Stimulated activated naive CD8-positive, alpha-beta T cell treated with anti-CD3 and anti-CD28 coated beads, Interleukin-15, Interleukin-2, amounts not matched to agents 100 ng/mL and 50 ng/mL, for 24 hours (primary cell): Measurements from ENCODE around the gene ABI3BP.

ENCODE experiments used
- H3K27ac Mint-ChIP-seq: one replicate; pipeline ENCODE4 v1.8.0; 2021; ENCODE audit warnings: mild to moderate bottlenecking, mixed read lengths
- H3K27me3 Mint-ChIP-seq: one replicate; pipeline ENCODE4 v1.8.0; 2021; ENCODE audit warnings: mixed read lengths
- H3K36me3 Mint-ChIP-seq: one replicate; pipeline ENCODE4 v1.8.0; 2021; ENCODE audit warnings: low read depth, mixed read lengths
- H3K4me1 Mint-ChIP-seq: one replicate; pipeline ENCODE4 v1.8.0; 2021; ENCODE audit warnings: low read depth, mixed read lengths
- H3K4me3 Mint-ChIP-seq: one replicate; pipeline ENCODE4 v1.8.0; 2021; ENCODE audit warnings: mild to moderate bottlenecking, mixed read lengths
- H3K9me3 Mint-ChIP-seq: one replicate; pipeline ENCODE4 v1.8.0; 2021; ENCODE audit warnings: mixed read lengths

Gene ABI3BP

DNA sequence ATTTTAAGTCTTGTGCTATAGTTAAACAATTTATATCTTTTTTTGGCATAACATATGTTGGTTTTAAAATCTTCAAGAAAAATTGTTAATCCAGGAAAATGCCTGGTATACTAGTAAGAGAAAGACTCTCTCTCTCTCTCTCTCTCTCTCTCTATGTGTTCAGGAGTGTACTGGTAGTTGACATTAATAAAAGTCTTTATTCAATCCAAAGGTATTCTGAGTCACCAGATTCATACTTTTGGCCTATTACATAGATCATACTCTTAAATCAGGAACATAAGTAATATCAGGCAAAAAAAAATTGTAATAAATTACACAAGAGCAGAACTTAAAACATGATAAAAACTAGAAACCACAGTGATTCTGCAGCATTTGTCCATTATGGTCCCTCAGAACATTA is 213.7 kb downstream of the ABI3BP start:
- Mint-ChIP-seq H3K9me3 (no peaks in the 10 kb centered on the region), H3K27ac (no peak overlapping the region), H3K27me3 (no peaks in the 10 kb centered on the region), H3K4me3 (no peak overlapping the region), H3K4me1 (no peaks in the 10 kb centered on the region), H3K36me3 (no peaks in the 10 kb centered on the region)

- Mint-ChIP-seq H3K36me3 (no peaks in the 10 kb centered on the region), H3K4me3 (no peak overlapping the region), H3K27ac (no peak overlapping the region), H3K9me3 (no peaks in the 10 kb centered on the region), H3K4me1 (no peaks in the 10 kb centered on the region), H3K27me3 (no peaks in the 10 kb centered on the region)
Measured at GRCh38 chr3:100777271-100777670, 215.9 kb downstream of the ABI3BP start.

DNA sequence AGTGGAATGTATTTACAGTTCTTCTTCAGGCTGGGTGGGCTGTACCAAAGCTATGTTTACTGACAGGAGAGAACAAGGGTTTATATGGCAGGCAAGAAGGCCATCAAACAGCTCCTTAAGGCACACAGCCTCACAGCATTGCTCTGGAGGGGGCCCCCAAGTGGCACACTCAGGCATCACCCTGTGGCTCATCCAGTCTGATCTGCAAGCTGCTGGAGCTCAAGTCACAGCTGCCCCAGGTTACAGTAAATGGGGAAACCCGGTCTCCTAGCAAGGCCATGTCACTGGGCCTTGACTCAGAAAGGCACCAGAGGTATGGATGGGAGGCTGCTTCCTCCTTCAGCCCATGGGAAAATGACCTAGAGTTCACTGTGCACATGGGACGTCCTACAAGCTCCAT is 216.5 kb downstream of the ABI3BP start:
- Mint-ChIP-seq H3K36me3 (no peaks in the 10 kb centered on the region), H3K27ac (no peak overlapping the region), H3K4me1 (no peaks in the 10 kb centered on the region), H3K9me3 (no peaks in the 10 kb centered on the region), H3K27me3 (no peaks in the 10 kb centered on the region), H3K4me3 (no peak overlapping the region)

DNA sequence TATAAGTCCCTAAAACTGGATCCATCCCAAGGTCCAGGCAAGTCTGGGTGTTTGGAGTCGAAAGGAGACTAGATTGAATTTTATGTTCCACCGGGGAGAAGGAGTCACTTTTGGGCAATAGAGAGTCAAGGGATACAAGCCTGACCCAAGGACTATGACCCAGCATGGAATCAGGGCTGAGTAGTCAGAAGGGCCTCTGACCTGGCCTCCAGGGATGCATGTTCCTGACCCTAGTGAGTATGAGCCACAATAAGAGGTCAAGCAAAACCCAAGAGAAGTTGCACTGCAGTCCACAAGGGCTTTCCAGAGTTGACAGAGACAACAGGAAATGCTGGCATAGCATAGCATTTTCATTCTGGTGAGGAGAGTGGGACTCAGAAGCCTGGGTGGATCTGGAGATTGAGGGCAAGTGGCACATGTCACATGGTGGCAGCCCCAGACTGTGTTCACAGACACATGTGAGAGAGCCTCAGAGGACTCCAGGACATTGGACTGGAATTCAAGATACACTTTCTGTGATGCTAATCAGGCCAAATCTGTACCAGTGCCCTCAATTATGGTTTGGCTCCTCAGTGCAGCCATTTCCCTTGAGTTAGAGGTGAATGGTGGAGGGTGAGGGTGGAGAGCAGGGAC is 217.0 kb downstream of the ABI3BP start:
- H3K4me1 Mint-ChIP-seq = no peaks in the 10 kb centered on the region
- H3K27ac Mint-ChIP-seq = no peak overlapping the region
- no peak overlapping the region for H3K4me3 Mint-ChIP-seq
- no peaks in the 10 kb centered on the region for H3K36me3 Mint-ChIP-seq
- no peaks in the 10 kb centered on the region for H3K27me3 Mint-ChIP-seq
- no peaks in the 10 kb centered on the region for H3K9me3 Mint-ChIP-seq

DNA sequence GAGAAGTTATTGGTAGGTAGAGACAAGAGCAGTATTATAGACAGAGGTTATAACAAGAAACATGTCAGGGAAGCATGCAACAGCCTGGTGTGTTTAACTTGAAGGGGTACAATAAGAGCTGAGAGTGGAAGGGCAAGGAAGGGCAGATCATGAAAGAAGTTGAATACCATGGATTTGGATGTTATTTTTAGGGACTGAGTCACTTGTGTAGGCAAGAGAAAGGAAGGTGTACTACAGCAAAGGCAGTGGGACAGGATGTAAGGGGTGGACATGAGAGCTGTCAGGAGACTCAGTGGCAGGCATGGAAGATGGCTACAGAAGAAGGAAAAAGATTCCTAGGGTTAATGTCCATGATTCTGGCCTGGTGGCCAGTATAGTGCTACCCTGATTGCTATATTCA is 217.6 kb downstream of the ABI3BP start:
- H3K27ac Mint-ChIP-seq = no peak overlapping the region
- H3K9me3 Mint-ChIP-seq = no peaks in the 10 kb centered on the region
- H3K36me3 Mint-ChIP-seq = no peaks in the 10 kb centered on the region
- no peaks in the 10 kb centered on the region for H3K27me3 Mint-ChIP-seq
- H3K4me1 Mint-ChIP-seq = no peaks in the 10 kb centered on the region
- no peak overlapping the region for H3K4me3 Mint-ChIP-seq

- Mint-ChIP-seq H3K9me3 (no peaks in the 10 kb centered on the region), H3K27ac (no peak overlapping the region), H3K4me3 (no peak overlapping the region), H3K27me3 (no peaks in the 10 kb centered on the region), H3K36me3 (no peaks in the 10 kb centered on the region), H3K4me1 (no peaks in the 10 kb centered on the region)
Measured at GRCh38 chr3:100775226-100775625, 218.0 kb downstream of the ABI3BP start.

DNA sequence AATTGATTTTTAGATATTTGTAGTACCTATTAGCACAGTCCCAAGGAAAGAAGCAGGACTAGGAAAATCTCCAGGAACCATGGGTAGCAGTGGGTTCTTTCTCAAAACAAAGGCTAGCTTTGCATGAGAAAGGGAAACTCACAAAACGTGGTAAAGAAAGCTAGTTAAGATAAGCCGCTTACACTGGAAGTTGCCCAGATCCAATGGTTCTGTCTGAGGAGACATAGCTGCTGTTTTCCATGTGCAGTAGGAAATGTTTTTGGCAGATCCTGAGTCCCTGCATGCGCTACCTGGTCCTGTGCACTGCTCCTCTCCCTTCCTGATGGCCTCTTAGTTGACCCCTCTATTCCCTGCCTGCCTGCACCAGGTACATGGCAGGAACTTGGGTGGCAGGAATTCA is 223.5 kb downstream of the ABI3BP start:
- Mint-ChIP-seq H3K27ac (no peak overlapping the region), H3K36me3 (no peaks in the 10 kb centered on the region), H3K27me3 (no peaks in the 10 kb centered on the region), H3K4me3 (no peak overlapping the region), H3K4me1 (peaks cover 11% of the 10 kb centered on the region), H3K9me3 (no peaks in the 10 kb centered on the region)

- Mint-ChIP-seq H3K27ac (no peak overlapping the region), H3K9me3 (peaks cover 4% of the 10 kb centered on the region), H3K36me3 (no peaks in the 10 kb centered on the region), H3K27me3 (no peaks in the 10 kb centered on the region), H3K4me1 (peaks cover 11% of the 10 kb centered on the region), H3K4me3 (no peak overlapping the region)
Measured at GRCh38 chr3:100766069-100766468, 227.2 kb downstream of the ABI3BP start.

GRCh38 chr3:100765437-100765975 is 227.7 kb downstream of the ABI3BP start:
- Mint-ChIP-seq H3K36me3 (no peaks in the 10 kb centered on the region), H3K4me3 (no peak overlapping the region), H3K4me1 (peaks cover 11% of the 10 kb centered on the region), H3K9me3 (peaks cover 4% of the 10 kb centered on the region), H3K27me3 (no peaks in the 10 kb centered on the region), H3K27ac (no peak overlapping the region)

DNA sequence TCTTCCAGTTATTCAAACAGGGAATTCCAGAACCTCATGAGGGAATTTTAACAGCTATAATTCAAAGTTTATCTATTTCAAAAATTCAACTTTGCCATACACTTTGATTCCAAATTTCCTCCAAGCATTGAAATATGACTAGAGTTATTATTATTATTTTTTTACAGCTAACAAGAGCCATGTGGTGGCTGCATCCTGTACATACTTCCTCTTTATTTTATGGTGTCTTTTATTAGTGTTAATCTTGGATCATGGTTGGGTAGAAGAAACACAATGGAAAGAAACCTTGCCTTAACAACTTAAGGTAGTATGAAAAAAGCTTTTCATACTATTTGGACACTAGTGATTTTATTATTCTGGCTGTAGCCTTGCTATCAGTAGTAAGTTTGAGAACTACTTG is 231.3 kb downstream of the ABI3BP start:
- H3K4me3 Mint-ChIP-seq = no peak overlapping the region

GRCh38 chr3:100761211-100761942 is 231.8 kb downstream of the ABI3BP start:
- Mint-ChIP-seq H3K27me3 (no peaks in the 10 kb centered on the region), H3K4me1 (peaks cover 11% of the 10 kb centered on the region), H3K27ac (no peak overlapping the region), H3K9me3 (peaks cover 4% of the 10 kb centered on the region), H3K36me3 (no peaks in the 10 kb centered on the region), H3K4me3 (no peak overlapping the region)

More for the DNA sequence above, 231.3 kb downstream of the ABI3BP start:
- Mint-ChIP-seq H3K36me3 (no peaks in the 10 kb centered on the region), H3K4me1 (peaks cover 11% of the 10 kb centered on the region), H3K27ac (no peak overlapping the region), H3K9me3 (peaks cover 4% of the 10 kb centered on the region), H3K27me3 (no peaks in the 10 kb centered on the region)

- Mint-ChIP-seq H3K4me3 (no peak overlapping the region), H3K36me3 (no peaks in the 10 kb centered on the region), H3K27me3 (no peaks in the 10 kb centered on the region), H3K27ac (no peak overlapping the region), H3K4me1 (peaks cover 3% of the 10 kb centered on the region), H3K9me3 (peaks cover 4% of the 10 kb centered on the region)
Measured at GRCh38 chr3:100760377-100760776, 232.8 kb downstream of the ABI3BP start.

GRCh38 chr3:100759950-100760349 is 233.3 kb downstream of the ABI3BP start:
- H3K27me3 Mint-ChIP-seq = no peaks in the 10 kb centered on the region
- peaks cover under 1% of the 10 kb centered on the region for H3K36me3 Mint-ChIP-seq
- no peaks in the 10 kb centered on the region for H3K4me1 Mint-ChIP-seq
- H3K4me3 Mint-ChIP-seq = no peak overlapping the region
- peaks cover 4% of the 10 kb centered on the region for H3K9me3 Mint-ChIP-seq
- H3K27ac Mint-ChIP-seq = no peak overlapping the region

DNA sequence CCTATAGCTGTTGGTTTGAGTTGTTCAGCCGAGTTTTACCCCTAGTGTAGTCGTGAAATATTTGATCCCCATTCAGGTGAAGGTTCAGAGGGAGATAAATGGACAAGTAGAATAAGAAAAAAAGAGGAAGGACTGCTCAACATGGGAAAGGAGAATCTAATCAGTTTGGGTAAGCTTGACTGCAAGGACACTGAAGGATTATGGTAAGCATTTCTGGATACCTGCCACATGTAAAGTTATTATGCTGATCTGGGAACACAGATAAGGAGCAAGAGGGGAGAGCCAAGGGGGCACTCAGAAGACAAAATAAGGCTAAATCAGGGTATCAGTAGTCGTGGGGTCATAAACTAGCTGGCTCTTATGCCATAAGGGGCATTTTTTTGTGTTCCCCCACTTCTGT is 234.1 kb downstream of the ABI3BP start:
- Mint-ChIP-seq H3K27me3 (no peaks in the 10 kb centered on the region), H3K9me3 (peaks cover 4% of the 10 kb centered on the region), H3K4me3 (no peak overlapping the region), H3K27ac (no peak overlapping the region), H3K36me3 (peaks cover 7% of the 10 kb centered on the region), H3K4me1 (no peaks in the 10 kb centered on the region)

DNA sequence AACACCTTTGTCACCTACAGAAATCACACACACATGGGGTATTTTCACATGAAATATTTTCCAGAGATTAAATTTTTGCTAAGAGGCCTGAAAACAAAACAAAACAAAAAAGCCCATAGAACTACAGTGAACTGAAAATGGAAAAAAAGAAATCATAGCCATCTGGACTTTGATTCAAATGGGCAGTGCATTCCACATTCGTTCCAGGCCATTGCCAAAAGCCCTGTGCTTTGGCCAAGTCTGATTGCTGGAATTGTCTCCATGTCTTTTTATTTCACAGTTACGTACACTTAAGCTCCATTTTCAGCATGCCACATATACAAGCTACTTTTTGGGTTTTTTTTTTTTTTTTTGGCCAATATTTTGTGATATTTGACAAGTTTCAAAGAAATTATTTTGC is 236.8 kb downstream of the ABI3BP start:
- H3K27ac Mint-ChIP-seq = no peak overlapping the region
- H3K27me3 Mint-ChIP-seq = no peaks in the 10 kb centered on the region
- H3K4me1 Mint-ChIP-seq = no peaks in the 10 kb centered on the region
- H3K36me3 Mint-ChIP-seq = peaks cover 24% of the 10 kb centered on the region
- no peaks in the 10 kb centered on the region for H3K9me3 Mint-ChIP-seq
- no peak overlapping the region for H3K4me3 Mint-ChIP-seq
